HepG2 (cell line): ENCODE data around the gene SS18L1. TPM values are rescaled to one million over a fixed set of nuclear protein-coding genes. Genes with fewer than 3 reads are reported as not detected.

Source experiments
- CENPX ChIP-seq: sonication (generic); formaldehyde crosslinking; IDR thresholded peaks from 2 replicates; pipeline ENCODE4 v1.9.0; 2021; ENCODE audit warnings: mild to moderate bottlenecking, missing genetic modification reagents, moderate library complexity
- ELF4 ChIP-seq: sonication (generic); formaldehyde crosslinking; IDR thresholded peaks from 2 replicates; pipeline ENCODE4 v1.5.0; 2020; ENCODE audit warnings: missing genetic modification reagents, mild to moderate bottlenecking, moderate library complexity, borderline replicate concordance
- ETV5 ChIP-seq: IDR thresholded peaks from 2 replicates; pipeline ENCODE4 v1.6.1; 2018; ENCODE audit warnings: missing biosample characterization, missing genetic modification reagents, inconsistent platforms, borderline replicate concordance
- FOXC1 ChIP-seq: sonication (generic); formaldehyde crosslinking; IDR thresholded peaks from 2 replicates; pipeline ENCODE4 v1.8.0; 2022; ENCODE audit warnings: mild to moderate bottlenecking, missing genetic modification reagents, borderline replicate concordance
- FOXK2 ChIP-seq: fragments of 450-650 bp; IDR thresholded peaks from 2 replicates; pipeline ENCODE4 v1.6.1; 2016
- HNF4A ChIP-seq: sonication (generic); formaldehyde crosslinking; IDR thresholded peaks from 2 replicates; pipeline ENCODE4 v1.4.0; 2020; ENCODE audit warnings: missing genetic modification reagents
- JUN ChIP-seq: sonication (generic); formaldehyde crosslinking; IDR thresholded peaks from 2 replicates; pipeline ENCODE4 v1.4.0; 2020; ENCODE audit warnings: mild to moderate bottlenecking, missing genetic modification reagents
- NCOR1 ChIP-seq: fragments of 200-600 bp; sonication (generic); IDR thresholded peaks from 2 replicates; pipeline ENCODE4 v1.7.0; 2017; ENCODE audit warnings: antibody characterized with exemption, low read length, borderline replicate concordance
- PRDM10 ChIP-seq: sonication (generic); formaldehyde crosslinking; IDR thresholded peaks from 2 replicates; pipeline ENCODE4 v1.4.0; 2020; ENCODE audit warnings: low read depth, missing genetic modification reagents
- RBM22 ChIP-seq: fragments of 200-400 bp; formaldehyde crosslinking; optimal IDR thresholded peaks from 2 replicates; pipeline ENCODE3; 2017; ENCODE audit warnings: mild to moderate bottlenecking, low read length, moderate library complexity
- RFX3 ChIP-seq: IDR thresholded peaks from 2 replicates; pipeline ENCODE4 v1.6.1; 2016; ENCODE audit warnings: missing biosample characterization, missing genetic modification reagents
- RFXAP ChIP-seq: sonication (generic); formaldehyde crosslinking; IDR thresholded peaks from 2 replicates; pipeline ENCODE4 v1.4.0; 2020; ENCODE audit warnings: missing genetic modification reagents, borderline replicate concordance
- SNRNP70 ChIP-seq: fragments of 200-400 bp; formaldehyde crosslinking; IDR thresholded peaks from 2 replicates; pipeline ENCODE4 v1.6.1; 2017; ENCODE audit warnings: mild to moderate bottlenecking, low read depth, low read length, moderate library complexity
- TARDBP ChIP-seq: sonication (generic); formaldehyde crosslinking; IDR thresholded peaks from 2 replicates; pipeline ENCODE4 v1.8.0; 2022; ENCODE audit warnings: mild to moderate bottlenecking, missing genetic modification reagents
- ZBTB38 ChIP-seq: sonication (generic); formaldehyde crosslinking; IDR thresholded peaks from 2 replicates; pipeline ENCODE4 v1.5.1; 2020; ENCODE audit warnings: mild to moderate bottlenecking, missing genetic modification reagents
- ZBTB46 ChIP-seq: sonication (generic); formaldehyde crosslinking; IDR thresholded peaks from 2 replicates; pipeline ENCODE4 v1.4.0; 2020; ENCODE audit warnings: mild to moderate bottlenecking, missing genetic modification reagents, borderline replicate concordance
- ZGPAT ChIP-seq: IDR thresholded peaks from 2 replicates; pipeline ENCODE4 v1.6.1; 2016; ENCODE audit warnings: mild to moderate bottlenecking
- ZNF292 ChIP-seq: sonication (generic); formaldehyde crosslinking; IDR thresholded peaks from 2 replicates; pipeline ENCODE4 v1.8.1; 2022; ENCODE audit warnings: mild to moderate bottlenecking, low read depth, missing genetic modification reagents, borderline replicate concordance
- ZNF326 ChIP-seq: sonication (generic); formaldehyde crosslinking; IDR thresholded peaks from 2 replicates; pipeline ENCODE4 v1.4.0; 2020; ENCODE audit warnings: missing genetic modification reagents, borderline replicate concordance
- ZNF350 ChIP-seq: sonication (generic); formaldehyde crosslinking; IDR thresholded peaks from 2 replicates; pipeline ENCODE4 v1.4.0; 2020; ENCODE audit warnings: mild to moderate bottlenecking, low read depth, missing genetic modification reagents, borderline replicate concordance
- ZNF724P ChIP-seq: sonication (generic); formaldehyde crosslinking; IDR thresholded peaks from 2 replicates; pipeline ENCODE4 v1.8.0; 2022; ENCODE audit warnings: missing genetic modification reagents, borderline replicate concordance
- ZNF747 ChIP-seq: sonication (generic); formaldehyde crosslinking; IDR thresholded peaks from 2 replicates; pipeline ENCODE4 v1.8.1; 2023; ENCODE audit warnings: missing genetic modification reagents, mild to moderate bottlenecking, borderline replicate concordance
- ZNF83 ChIP-seq: sonication (generic); formaldehyde crosslinking; IDR thresholded peaks from 2 replicates; pipeline ENCODE4 v1.4.0; 2020; ENCODE audit warnings: missing genetic modification reagents, mild to moderate bottlenecking, borderline replicate concordance
- polyA plus RNA-seq, 8 experiments: library from polyadenylated mRNA; depleted of rRNA in 3 of 8; stranded (reverse) in 7 of 8; unstranded in 1 of 8; fragments of >200 nt; fragmentation: Illumina TruSeq in 4 of 8; extraction: Trizol in 4 of 8; gene quantifications; 2 replicates each; pipeline versions ENCODE4 v1.2.1 to v1.2.3, GENCODE V29; 2011 to 2016; ENCODE audit warnings: low read depth in 4 of 8, missing spikeins in 1 of 8, mixed read lengths in 1 of 8; ENCODE audit not compliant: insufficient read depth in 1 of 8
- total RNA-seq, 5 experiments: library from RNA; depleted of rRNA; stranded (reverse); fragments of >200 nt; fragmentation: Illumina TruSeq; extraction: Trizol; gene quantifications; 2 replicates each; pipeline ENCODE4 v1.2.3, GENCODE V29; 2016; ENCODE audit warnings: low read depth in 1 of 5

The SS18L1 gene
- total and polyA plus RNA-seq, 2 of the 13 experiments (the other 11 are each of a cell fraction or from before 2014, with no cell fraction given), result 17.8 to 27.6 TPM

GRCh38 chr20:62146019-62146755 is 2.6 kb downstream of the SS18L1 start (continued):
- TF ChIP-seq ZBTB46 (CRISPR knock-in tag) (no peak), ZNF83 (CRISPR knock-in tag) (no peak; the same call in 1 of the 2 replicates), ZNF747 (CRISPR knock-in tag) (peak; percentile 56; the same call in 1 of the 2 replicates), ELF4 (CRISPR knock-in tag) (no peak), JUN (0 out of 2 replicates have a peak, but pooled peaks have one; percentile 34), ZNF326 (CRISPR knock-in tag) (no peak), HNF4A (CRISPR knock-in tag) (peak; percentile 91), ZNF724P (CRISPR knock-in tag) (0 out of 2 replicates have a peak, but pooled peaks have one; percentile 39), RFX3 (CRISPR knock-in tag) (no peak), NCOR1 (peak; percentile 94), FOXC1 (CRISPR knock-in tag) (peak; percentile 69; the same call in 1 of the 2 replicates), RBM22 (no peak), PRDM10 (CRISPR knock-in tag) (peak; percentile 76; the same call in 1 of the 2 replicates), ZBTB38 (CRISPR knock-in tag) (peak; percentile 92), ZNF292 (peak; percentile 83), TARDBP (peak; percentile 90), ETV5 (CRISPR knock-in tag) (peak; percentile 56; the same call in 1 of the 2 replicates), SNRNP70 (no peak), RFXAP (CRISPR knock-in tag) (0 out of 2 replicates have a peak, but pooled peaks have one; percentile 36), CENPX (no peak), ZGPAT (0 out of 2 replicates have a peak, but pooled peaks have one; percentile 68), FOXK2 (peak; percentile 66; the same call in 1 of the 2 replicates), ZNF350 (CRISPR knock-in tag) (no peak)
